GM19468 (cell line): Measurements from ENCODE around the gene ST7.

Experiments used
- ATAC-seq: cut with Tn5 transposase; IDR thresholded peaks from one replicate; pipeline ENCODE4 v1.9.1; 2021; ENCODE audit warnings: mild to moderate bottlenecking, moderate library complexity, moderate number of reproducible peaks; ENCODE audit not compliant: unreplicated experiment; ENCODE audit errors: extremely low read depth

The ST7 gene

GRCh38 chr7:117006907-117007684 is 53.8 kb downstream of the ST7 start:
- ATAC-seq: no peak

GRCh38 chr7:117008118-117008885 is 55.0 kb downstream of the ST7 start:
- ATAC-seq: no peak

GRCh38 chr7:117008886-117009531 is 55.7 kb downstream of the ST7 start:
- ATAC-seq: no peak

GRCh38 chr7:117009705-117010361 is 56.5 kb downstream of the ST7 start:
- no peak for ATAC-seq

- peak; percentile 11 for ATAC-seq
Observed at GRCh38 chr7:117010375-117011133, 57.3 kb downstream of the ST7 start.

GRCh38 chr7:117011419-117012260 is 58.3 kb downstream of the ST7 start:
- peak; percentile 73 for ATAC-seq

GRCh38 chr7:117012284-117012683 is 59.0 kb downstream of the ST7 start:
- no peak for ATAC-seq

GRCh38 chr7:117012696-117013095 is 59.4 kb downstream of the ST7 start:
- ATAC-seq: no peak

- no peak for ATAC-seq
Observed at GRCh38 chr7:117014099-117014656, 60.9 kb downstream of the ST7 start.

GRCh38 chr7:117014673-117015133 is 61.4 kb downstream of the ST7 start:
- no peak for ATAC-seq

- ATAC-seq: no peak
Observed at GRCh38 chr7:117015258-117016184, 62.2 kb downstream of the ST7 start.

- no peak for ATAC-seq
Observed at GRCh38 chr7:117017017-117017451, 63.7 kb downstream of the ST7 start.

- no peak for ATAC-seq
Observed at GRCh38 chr7:117017702-117018266, 64.5 kb downstream of the ST7 start.

- ATAC-seq: no peak
Observed at GRCh38 chr7:117018713-117019112, 65.4 kb downstream of the ST7 start.

GRCh38 chr7:117019287-117019686 is 66.0 kb downstream of the ST7 start:
- no peak for ATAC-seq

- no peak for ATAC-seq
Observed at GRCh38 chr7:117019786-117020590, 66.7 kb downstream of the ST7 start.
